ENCODE data around the gene KASH5. TPM values are rescaled to one million over a fixed set of nuclear protein-coding genes. Genes with fewer than 3 reads are reported as not detected.
"Not testable (repeated sequence)": the region's sequence is repeated elsewhere in the genome, so short reads cannot be mapped to it uniquely, and the experiment has no call there.

Gene KASH5
- total and polyA plus RNA-seq, 7 experiments from 2014 or later: 0.27 to 0.97 (median 0.42) TPM; not detected in 4

DNA sequence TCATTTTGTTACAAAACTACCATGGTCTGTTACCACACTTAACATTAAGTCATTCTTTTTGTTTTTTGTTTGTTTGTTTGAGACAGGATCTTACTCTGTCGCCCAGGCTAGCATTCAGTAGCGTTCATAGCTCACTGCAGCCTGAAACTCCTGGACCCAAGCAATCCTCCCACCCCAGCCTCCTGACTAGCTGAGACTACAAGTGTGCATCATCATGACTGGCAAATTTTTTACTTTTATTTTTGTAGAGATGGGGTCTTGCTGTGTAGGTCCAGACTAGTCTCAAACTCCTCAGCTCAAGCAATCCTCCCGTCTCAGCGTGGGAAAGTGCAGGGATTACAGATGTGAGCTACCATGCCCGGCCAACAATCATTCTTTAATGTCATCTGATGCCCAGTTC lies 68.3 kb downstream of the KASH5 start:
- intact Hi-C loops (cut with micrococcal nuclease): no loop called here
- POLR2A ChIA-PET: interaction anchor here (0.6 to 15.5 kb wide), 4 partner anchors 10 to 72 kb away, joined by 3 to 226 read pairs (median 10); partner anchors contain the start of gene FLT3LG
- Histone ChIP-seq H3K4me1 (ENCODE audit: control insufficient read depth in 2 of 2, insufficient read depth in 2 of 2, low read length in 2 of 2) (peaks cover 8 to 18% of the 10 kb centered on the region in 2 donors), H3K36me3 (ENCODE audit: control insufficient read depth in 2 of 3, insufficient read depth in 3 of 3, low read length in 3 of 3) (peaks cover 0 to 37% (median 0%) of the 10 kb centered on the region in 3 experiments), H3K9me3 (ENCODE audit: control insufficient read depth in 2 of 3, low read length in 3 of 3) (no peaks in the 10 kb centered on the region), H3K4me3 (ENCODE audit: low read length) (no peak overlapping the region), H3K27ac (ENCODE audit: low read depth, low read length) (no peak overlapping the region), H3K27me3 (ENCODE audit: control insufficient read depth in 2 of 2, insufficient read depth in 2 of 2, low read length in 2 of 2) (no peaks in the 10 kb centered on the region)
- CTCF ChIA-PET: interaction anchor here (0.8 to 12.2 kb wide), 3 partner anchors 9 to 15 kb away, joined by 3 to 83 read pairs (median 4); partner anchors contain the start of gene FLT3LG
- H3K4me3 Mint-ChIP-seq: peak overlapping the region in 3 of 10 donors; percentile 23 to 42 (median 38)
- H3K27me3 Mint-ChIP-seq: no peaks in the 10 kb centered on the region
- ATAC-seq (no peak), DNase-seq (no peak)
- peaks cover 8 to 19% (median 10%) of the 10 kb centered on the region in 5 donors for H3K36me3 Mint-ChIP-seq
- peaks cover 15 to 41% (median 36%) of the 10 kb centered on the region in 7 donors for H3K4me1 Mint-ChIP-seq
- H3K9me3 Mint-ChIP-seq: peaks cover 0 to 5% (median 0%) of the 10 kb centered on the region in 11 donors
- peak overlapping the region in 7 of 9 donors; percentile 11 to 75 (median 36) for H3K27ac Mint-ChIP-seq

DNA sequence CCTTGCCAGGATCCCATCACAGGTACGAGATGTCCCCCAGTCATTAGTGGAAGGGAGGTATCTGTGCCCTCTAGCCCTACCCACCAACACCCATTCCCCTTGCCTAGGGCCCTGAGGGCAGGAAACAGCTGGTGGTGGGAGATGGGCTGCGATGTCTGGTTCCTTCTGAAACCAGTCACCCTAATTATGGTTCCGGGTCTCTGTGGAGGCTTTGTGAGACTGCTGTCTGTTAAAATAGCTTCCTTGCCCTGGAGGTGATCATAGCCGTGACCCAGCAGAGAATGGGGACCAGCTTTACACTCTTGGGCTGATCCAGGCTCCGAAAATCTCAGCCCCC lies 70.5 kb downstream of the KASH5 start:
- no peaks in the 10 kb centered on the region for H3K27me3 Mint-ChIP-seq
- peaks cover 8 to 10% of the 10 kb centered on the region in 2 donors for H3K4me1 ChIP-seq (ENCODE audit: control insufficient read depth in 2 of 2, insufficient read depth in 2 of 2, low read length in 2 of 2)
- peaks cover 0 to 40% (median 0%) of the 10 kb centered on the region in 3 experiments for H3K36me3 ChIP-seq (ENCODE audit: control insufficient read depth in 2 of 3, insufficient read depth in 3 of 3, low read length in 3 of 3)
- ChIA-PET POLR2A (interaction anchor here (1.1 to 15.5 kb wide), 2 partner anchors 13 to 130 kb away, joined by 4 to 226 read pairs; partner anchors contain the start of gene FLT3LG), CTCF (interaction anchor here (12.2 kb wide), 1 partner anchor 13 kb away, joined by 83 read pairs; the partner anchor contains the start of gene FLT3LG)
- DNase-seq (no peak), ATAC-seq (no peak)
- intact Hi-C loops (cut with micrococcal nuclease): no loop called here
- peaks cover 4 to 15% (median 5%) of the 10 kb centered on the region in 5 donors for H3K36me3 Mint-ChIP-seq
- no peak overlapping the region for H3K4me3 ChIP-seq (ENCODE audit: low read length)
- H3K27me3 ChIP-seq (ENCODE audit: control insufficient read depth in 2 of 2, insufficient read depth in 2 of 2, low read length in 2 of 2): no peaks in the 10 kb centered on the region
- H3K9me3 Mint-ChIP-seq: no peaks in the 10 kb centered on the region
- peak overlapping the region in 1 of 9 donors; percentile 18 for H3K27ac Mint-ChIP-seq
- H3K9me3 ChIP-seq (ENCODE audit: control insufficient read depth in 2 of 3, low read length in 3 of 3): no peaks in the 10 kb centered on the region
- peaks cover 9 to 26% (median 18%) of the 10 kb centered on the region in 7 donors for H3K4me1 Mint-ChIP-seq
- no peak overlapping the region for H3K27ac ChIP-seq (ENCODE audit: low read depth, low read length)
- no peak overlapping the region for H3K4me3 Mint-ChIP-seq

DNA sequence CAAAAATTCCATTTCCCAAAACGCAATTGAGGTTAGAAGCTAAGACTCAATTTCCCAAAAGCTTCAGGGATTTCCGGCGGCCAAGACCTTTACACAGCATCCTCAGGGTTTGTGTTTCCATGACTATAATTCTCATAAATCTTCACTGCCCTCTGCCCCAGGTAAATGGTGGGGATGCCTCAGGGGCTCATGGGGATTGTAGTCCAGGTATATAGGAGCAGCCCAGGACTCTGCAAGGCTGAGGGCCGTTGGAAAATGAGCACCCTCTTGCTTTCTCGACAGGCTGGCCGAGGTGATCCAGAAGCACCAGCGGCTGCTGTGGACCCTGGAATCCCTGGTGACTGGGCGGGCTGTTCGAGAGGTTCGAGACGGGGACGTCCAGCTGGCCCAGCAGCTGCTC lies 71.3 kb downstream of the KASH5 start:
- Mint-ChIP-seq H3K4me3 (no peak overlapping the region), H3K36me3 (peaks cover 4 to 15% (median 5%) of the 10 kb centered on the region in 5 donors), H3K27me3 (no peaks in the 10 kb centered on the region), H3K27ac (no peak overlapping the region), H3K9me3 (no peaks in the 10 kb centered on the region), H3K4me1 (peaks cover 2 to 21% (median 11%) of the 10 kb centered on the region in 7 donors)
- Histone ChIP-seq H3K4me3 (ENCODE audit: low read length) (no peak overlapping the region), H3K27me3 (ENCODE audit: control insufficient read depth in 2 of 2, insufficient read depth in 2 of 2, low read length in 2 of 2) (no peaks in the 10 kb centered on the region), H3K9me3 (ENCODE audit: control insufficient read depth in 2 of 3, low read length in 3 of 3) (no peaks in the 10 kb centered on the region), H3K27ac (ENCODE audit: low read depth, low read length) (no peak overlapping the region), H3K4me1 (ENCODE audit: control insufficient read depth in 2 of 2, insufficient read depth in 2 of 2, low read length in 2 of 2) (peaks cover 1 to 2% of the 10 kb centered on the region in 2 donors), H3K36me3 (ENCODE audit: control insufficient read depth in 2 of 3, insufficient read depth in 3 of 3, low read length in 3 of 3) (peaks cover 0 to 48% (median 0%) of the 10 kb centered on the region in 3 experiments)
- ATAC-seq: no peak
- CTCF ChIA-PET: interaction anchor here (0.7 to 12.2 kb wide), 2 partner anchors 12 to 43 kb away, joined by 4 to 83 read pairs; partner anchors contain the start of gene FLT3LG
- DNase-seq: no peak
- POLR2A ChIA-PET: interaction anchor here (1.1 to 15.5 kb wide), 4 partner anchors 12 to 129 kb away, joined by 3 to 226 read pairs (median 4); partner anchors contain the start of gene FLT3LG
- intact Hi-C loops (cut with micrococcal nuclease): no loop called here

GRCh38 chr19:49461130-49461529 lies 73.1 kb downstream of the KASH5 start:
- H3K9me3 Mint-ChIP-seq; H3K27me3 ChIP-seq (ENCODE audit: control insufficient read depth in 2 of 2, insufficient read depth in 2 of 2, low read length in 2 of 2); ATAC-seq; H3K9me3 ChIP-seq (ENCODE audit: control insufficient read depth in 2 of 3, low read length in 3 of 3); H3K4me3 Mint-ChIP-seq; DNase-seq; H3K4me1 ChIP-seq (ENCODE audit: control insufficient read depth in 2 of 2, insufficient read depth in 2 of 2, low read length in 2 of 2); H3K27me3 Mint-ChIP-seq; H3K27ac Mint-ChIP-seq; H3K4me3 ChIP-seq (ENCODE audit: low read length); intact Hi-C loops (cut with micrococcal nuclease): not testable (repeated sequence)
- ChIA-PET POLR2A (interaction anchor here (0.6 to 15.5 kb wide), 2 partner anchors 10 to 121 kb away, joined by 3 to 226 read pairs; partner anchors contain the start of gene FLT3LG), CTCF (interaction anchor here (0.6 kb wide), 1 partner anchor 69 kb away, joined by 5 read pairs; no protein-coding TSS in a partner anchor)
- Histone ChIP-seq H3K36me3 (ENCODE audit: control insufficient read depth in 2 of 3, insufficient read depth in 3 of 3, low read length in 3 of 3) (peaks cover 0 to 65% (median 3%) of the 10 kb centered on the region in 3 experiments), H3K27ac (ENCODE audit: low read depth, low read length) (peak overlapping the region; percentile 21)
- peaks cover 0 to 12% (median 7%) of the 10 kb centered on the region in 7 donors for H3K4me1 Mint-ChIP-seq
- H3K36me3 Mint-ChIP-seq: peaks cover under 1 to 11% (median 4%) of the 10 kb centered on the region in 5 donors

DNA sequence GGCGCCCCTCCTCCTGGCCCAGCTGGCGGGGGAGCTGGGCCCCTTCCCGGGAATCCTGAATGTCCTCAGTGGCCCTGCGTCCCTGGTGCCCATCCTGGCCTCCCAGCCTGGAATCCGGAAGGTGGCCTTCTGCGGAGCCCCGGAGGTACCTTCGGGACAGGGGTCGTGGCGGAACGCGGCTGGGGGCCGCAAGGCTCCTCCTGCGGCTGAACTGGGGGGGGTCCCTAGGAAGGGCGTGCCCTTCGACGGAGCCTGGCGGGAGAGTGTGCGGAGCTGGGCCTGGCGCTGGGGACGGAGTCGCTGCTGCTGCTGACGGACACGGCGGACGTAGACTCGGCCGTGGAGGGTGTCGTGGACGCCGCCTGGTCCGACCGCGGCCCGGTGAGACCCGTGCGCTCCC lies 73.6 kb downstream of the KASH5 start:
- no peak overlapping the region for H3K27ac ChIP-seq (ENCODE audit: low read depth, low read length)
- no peaks in the 10 kb centered on the region for H3K27me3 Mint-ChIP-seq
- no peak overlapping the region for H3K4me3 Mint-ChIP-seq
- DNase-seq (no peak), ATAC-seq (no peak)
- H3K4me3 ChIP-seq (ENCODE audit: low read length): no peak overlapping the region
- CTCF ChIA-PET: interaction anchor here (0.6 kb wide), 1 partner anchor 68 kb away, joined by 5 read pairs; no protein-coding TSS in a partner anchor
- no peaks in the 10 kb centered on the region for H3K9me3 ChIP-seq (ENCODE audit: control insufficient read depth in 2 of 3, low read length in 3 of 3)
- peaks cover 0 to 9% (median 5%) of the 10 kb centered on the region in 7 donors for H3K4me1 Mint-ChIP-seq
- peaks cover 0 to 66% (median 3%) of the 10 kb centered on the region in 3 experiments for H3K36me3 ChIP-seq (ENCODE audit: control insufficient read depth in 2 of 3, insufficient read depth in 3 of 3, low read length in 3 of 3)
- no peaks in the 10 kb centered on the region for H3K27me3 ChIP-seq (ENCODE audit: control insufficient read depth in 2 of 2, insufficient read depth in 2 of 2, low read length in 2 of 2)
- peaks cover 0 to 8% (median 4%) of the 10 kb centered on the region in 5 donors for H3K36me3 Mint-ChIP-seq
- no peaks in the 10 kb centered on the region for H3K4me1 ChIP-seq (ENCODE audit: control insufficient read depth in 2 of 2, insufficient read depth in 2 of 2, low read length in 2 of 2)
- H3K27ac Mint-ChIP-seq: no peak overlapping the region
- no peaks in the 10 kb centered on the region for H3K9me3 Mint-ChIP-seq
- POLR2A ChIA-PET: no interaction called here
- intact Hi-C loops (cut with micrococcal nuclease): no loop called here

DNA sequence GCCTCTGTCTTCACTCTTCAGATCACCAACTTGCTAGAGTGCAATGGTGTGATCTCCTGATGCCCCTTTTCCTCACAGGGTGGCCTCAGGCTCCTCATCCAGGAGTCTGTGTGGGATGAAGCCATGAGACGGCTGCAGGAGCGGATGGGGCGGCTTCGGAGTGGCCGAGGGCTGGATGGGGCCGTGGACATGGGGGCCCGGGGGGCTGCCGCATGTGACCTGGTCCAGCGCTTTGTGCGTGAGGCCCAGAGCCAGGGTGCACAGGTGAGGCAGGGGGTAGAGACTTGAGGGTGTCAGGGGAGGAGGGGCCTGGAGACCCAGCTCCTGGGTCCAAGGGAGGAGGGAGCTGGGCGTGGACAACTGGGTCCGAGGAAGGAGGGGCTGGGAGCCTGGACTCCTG lies 74.4 kb downstream of the KASH5 start:
- intact Hi-C loops (cut with micrococcal nuclease): no loop called here
- Mint-ChIP-seq H3K36me3 (peaks cover 0 to 5% (median 0%) of the 10 kb centered on the region in 5 donors), H3K4me1 (peaks cover 0 to 9% (median 0%) of the 10 kb centered on the region in 7 donors), H3K4me3 (no peak overlapping the region), H3K27me3 (no peaks in the 10 kb centered on the region), H3K27ac (peak overlapping the region in 5 of 9 donors; percentile 26 to 75 (median 59)), H3K9me3 (no peaks in the 10 kb centered on the region)
- POLR2A ChIA-PET: interaction anchor here (0.5 kb wide), 1 partner anchor 11 kb away, joined by 3 read pairs; the partner anchor contains the start of gene PIH1D1
- DNase-seq (no peak), ATAC-seq (no peak)
- H3K36me3 ChIP-seq (ENCODE audit: control insufficient read depth in 2 of 3, insufficient read depth in 3 of 3, low read length in 3 of 3): peaks cover 0 to 68% (median 3%) of the 10 kb centered on the region in 3 experiments
- H3K4me3 ChIP-seq (ENCODE audit: low read length): no peak overlapping the region
- no peaks in the 10 kb centered on the region for H3K4me1 ChIP-seq (ENCODE audit: control insufficient read depth in 2 of 2, insufficient read depth in 2 of 2, low read length in 2 of 2)
- H3K9me3 ChIP-seq (ENCODE audit: control insufficient read depth in 2 of 3, low read length in 3 of 3): no peaks in the 10 kb centered on the region
- CTCF ChIA-PET: no interaction called here
- H3K27ac ChIP-seq (ENCODE audit: low read depth, low read length): no peak overlapping the region
- H3K27me3 ChIP-seq (ENCODE audit: control insufficient read depth in 2 of 2, insufficient read depth in 2 of 2, low read length in 2 of 2): no peaks in the 10 kb centered on the region
